ENCODE measurements around the gene MICAL2.

Gene MICAL2

DNA sequence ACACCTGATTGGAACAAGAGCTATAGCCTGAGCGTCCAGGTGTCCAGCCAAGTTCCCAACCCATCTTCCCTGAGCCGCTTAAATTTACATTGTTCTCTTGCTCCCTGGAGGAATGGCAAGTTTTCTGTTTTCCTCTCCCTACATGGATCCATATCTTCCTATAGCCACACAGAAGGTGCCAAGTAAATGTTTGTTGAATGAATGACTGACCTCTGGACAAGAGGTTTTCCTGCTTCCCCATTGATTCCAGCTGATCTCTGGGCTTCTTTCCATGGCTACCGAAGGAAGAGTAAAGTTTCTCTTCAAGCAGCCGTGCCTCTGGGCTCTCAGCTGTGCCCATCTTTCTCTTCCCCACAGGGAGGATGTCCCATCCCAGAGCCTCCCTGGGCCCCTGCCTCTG is 107.5 kb downstream of the MICAL2 start:
- TF ChIP-seq Cebpa-rat (IDR thresholded peaks at IDR 0.05), result no peak
- H3K4me1 ChIP-seq, result peaks cover 76% of the 10 kb centered on the region
- H4K20me1 ChIP-seq, result no peaks in the 10 kb centered on the region
- H3K27me3 ChIP-seq, result no peaks in the 10 kb centered on the region
- no peaks in the 10 kb centered on the region for H3K36me3 ChIP-seq
- no peaks in the 10 kb centered on the region for H3K9me3 ChIP-seq
- H3K27ac ChIP-seq, result no peak overlapping the region
- no peak overlapping the region for H3K4me3 ChIP-seq
- H3K9ac ChIP-seq, result no peak overlapping the region
- H3K4me2 ChIP-seq, result peak overlapping the region; percentile 81

- Histone ChIP-seq H3K4me3 (no peak overlapping the region), H3K36me3 (no peaks in the 10 kb centered on the region), H3K4me2 (no peak overlapping the region), H3K27ac (no peak overlapping the region), H3K27me3 (no peaks in the 10 kb centered on the region), H3K9ac (no peak overlapping the region), H3K9me3 (no peaks in the 10 kb centered on the region), H3K4me1 (peaks cover 86% of the 10 kb centered on the region), H4K20me1 (no peaks in the 10 kb centered on the region)
- no peak for TF ChIP-seq Cebpa-rat (IDR thresholded peaks at IDR 0.05)
Measured at GRCh38 chr11:12218909-12219308, 108.5 kb downstream of the MICAL2 start.

DNA sequence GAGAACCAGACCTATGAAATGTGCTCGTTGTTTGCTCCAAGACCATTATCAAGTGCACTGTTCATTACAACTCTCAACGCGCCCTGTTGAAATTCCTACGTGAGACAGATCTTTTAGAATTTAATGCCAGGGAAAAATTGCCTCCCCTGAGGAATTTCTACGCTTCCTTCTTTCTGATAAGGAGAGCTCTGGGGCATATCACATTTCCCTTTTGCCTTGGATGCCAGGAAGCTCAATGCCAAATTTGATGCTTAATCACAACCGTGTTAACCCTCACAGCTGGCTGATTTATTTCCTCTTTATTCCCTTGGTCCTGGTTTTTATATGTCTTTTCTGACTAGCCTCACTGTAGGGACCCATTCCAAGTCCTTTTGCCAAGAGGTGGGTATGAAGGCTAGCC is 109.4 kb downstream of the MICAL2 start:
- Histone ChIP-seq H3K36me3 (no peaks in the 10 kb centered on the region), H3K9me3 (no peaks in the 10 kb centered on the region), H3K4me3 (no peak overlapping the region), H3K27ac (no peak overlapping the region), H4K20me1 (no peaks in the 10 kb centered on the region), H3K27me3 (no peaks in the 10 kb centered on the region), H3K9ac (no peak overlapping the region), H3K4me1 (peaks cover 88% of the 10 kb centered on the region), H3K4me2 (peak overlapping the region; percentile 42)
- TF ChIP-seq Cebpa-rat (IDR thresholded peaks at IDR 0.05), result no peak

DNA sequence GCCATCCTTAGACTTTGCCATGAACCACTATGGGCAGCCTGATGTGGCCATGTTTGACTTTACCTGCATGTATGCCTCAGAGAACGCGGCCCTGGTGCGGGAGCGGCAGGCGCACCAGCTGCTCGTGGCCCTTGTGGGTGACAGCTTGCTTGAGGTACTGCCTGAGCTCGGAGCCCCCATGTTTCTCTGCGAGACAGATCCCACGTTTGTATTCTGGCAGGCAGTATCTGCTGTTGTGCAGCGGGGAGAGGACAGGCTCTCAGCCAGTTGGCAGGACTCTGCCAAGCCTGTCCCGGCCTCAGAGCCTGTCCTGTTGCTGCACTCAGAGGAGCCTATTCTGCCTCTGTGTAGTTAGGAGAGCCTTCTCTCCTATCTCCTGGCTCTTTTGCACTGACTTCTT is 109.9 kb downstream of the MICAL2 start:
- TF ChIP-seq Cebpa-rat (IDR thresholded peaks at IDR 0.05), result no peak
- Histone ChIP-seq H3K4me2 (peak overlapping the region; percentile 42), H3K27ac (no peak overlapping the region), H3K36me3 (no peaks in the 10 kb centered on the region), H3K4me3 (no peak overlapping the region), H3K27me3 (no peaks in the 10 kb centered on the region), H3K9me3 (no peaks in the 10 kb centered on the region), H3K4me1 (peaks cover 88% of the 10 kb centered on the region), H3K9ac (no peak overlapping the region), H4K20me1 (no peaks in the 10 kb centered on the region)

DNA sequence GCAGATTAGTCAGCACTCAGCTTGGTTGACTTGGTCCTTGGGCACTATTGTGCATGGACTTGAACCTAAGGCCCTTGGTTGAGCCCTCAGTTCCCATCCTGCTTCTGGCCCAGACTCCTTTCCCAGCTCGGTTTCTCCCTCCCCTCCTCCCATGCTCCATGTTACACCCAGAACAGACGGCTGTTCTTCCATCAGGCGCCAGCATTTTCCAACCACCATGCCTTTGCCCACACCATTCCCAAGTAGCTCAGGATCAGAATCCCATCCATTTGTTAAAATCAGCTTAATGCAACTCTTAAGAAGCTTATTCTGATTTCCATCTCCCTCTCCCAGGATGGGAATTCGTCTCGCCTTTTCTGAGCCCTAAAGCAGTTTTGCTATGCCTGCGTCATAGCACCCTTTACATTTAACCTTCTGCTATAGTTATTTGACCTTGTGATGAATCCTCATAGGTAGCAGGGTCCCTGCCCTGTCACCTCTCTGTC is 110.7 kb downstream of the MICAL2 start:
- Histone ChIP-seq H3K9me3 (no peaks in the 10 kb centered on the region), H3K27ac (no peak overlapping the region), H4K20me1 (no peaks in the 10 kb centered on the region), H3K4me2 (peak overlapping the region; percentile 93; the same call in 1 of the 2 replicates), H3K27me3 (no peaks in the 10 kb centered on the region), H3K9ac (no peak overlapping the region), H3K4me3 (no peak overlapping the region), H3K4me1 (peaks cover 88% of the 10 kb centered on the region), H3K36me3 (no peaks in the 10 kb centered on the region)
- TF ChIP-seq Cebpa-rat (IDR thresholded peaks at IDR 0.05), result no peak

DNA sequence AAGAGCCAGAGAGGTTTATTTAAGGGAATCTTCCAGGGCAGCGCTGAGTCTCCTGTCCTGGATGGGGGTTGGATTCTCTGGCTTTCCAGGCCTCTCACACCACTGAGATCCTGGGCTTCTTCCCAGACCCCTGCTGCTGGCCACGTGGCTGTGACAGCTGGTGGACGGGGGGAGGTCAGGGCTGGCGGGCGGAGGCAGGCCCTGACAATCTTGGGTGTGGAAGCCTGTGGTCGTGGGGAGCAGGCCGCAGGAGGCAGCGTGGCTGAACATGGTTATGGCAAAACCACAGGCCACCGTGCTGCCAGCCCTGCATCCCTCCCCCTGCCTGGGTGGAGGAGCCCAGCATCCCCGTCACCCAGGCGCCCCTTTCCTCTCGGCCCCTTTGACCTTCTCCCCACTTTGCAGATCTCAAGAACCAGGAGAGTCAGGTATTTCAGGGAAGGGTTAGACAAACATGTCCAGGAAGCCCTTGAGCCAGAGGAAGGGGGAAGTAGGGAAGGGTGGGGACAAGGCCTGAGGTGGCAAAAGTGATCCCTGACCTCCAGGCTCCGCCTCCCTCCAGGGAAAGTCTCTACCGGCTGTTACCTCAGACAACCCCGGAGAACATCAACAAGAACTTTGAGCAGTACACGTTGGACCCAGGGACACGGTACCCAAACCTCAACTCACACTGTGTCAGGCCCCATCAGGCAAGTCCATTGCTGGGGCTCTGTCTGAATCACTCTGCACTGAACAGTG is 111.8 kb downstream of the MICAL2 start:
- H3K4me3 ChIP-seq, result no peak overlapping the region
- no peak for TF ChIP-seq Cebpa-rat (IDR thresholded peaks at IDR 0.05)
- H3K27ac ChIP-seq, result 0 out of 2 replicates have a peak overlapping the region, but pooled peaks have one; percentile 18
- no peaks in the 10 kb centered on the region for H4K20me1 ChIP-seq
- H3K9me3 ChIP-seq, result no peaks in the 10 kb centered on the region
- H3K27me3 ChIP-seq, result no peaks in the 10 kb centered on the region
- H3K4me1 ChIP-seq, result peaks cover 79% of the 10 kb centered on the region
- no peak overlapping the region for H3K9ac ChIP-seq
- H3K36me3 ChIP-seq, result no peaks in the 10 kb centered on the region
- peak overlapping the region; percentile 93 for H3K4me2 ChIP-seq

- Histone ChIP-seq H3K9me3 (no peaks in the 10 kb centered on the region), H3K27me3 (no peaks in the 10 kb centered on the region), H3K9ac (peak overlapping the region; percentile 54), H3K4me1 (peaks cover 67% of the 10 kb centered on the region), H3K4me3 (peak overlapping the region; percentile 23; the same call in 1 of the 2 replicates), H3K27ac (peak overlapping the region; percentile 67), H3K36me3 (no peaks in the 10 kb centered on the region), H3K4me2 (peak overlapping the region; percentile 93), H4K20me1 (no peaks in the 10 kb centered on the region)
- TF ChIP-seq Cebpa-rat (IDR thresholded peaks at IDR 0.05), result no peak
Measured at GRCh38 chr11:12223771-12224536, 113.6 kb downstream of the MICAL2 start.

DNA sequence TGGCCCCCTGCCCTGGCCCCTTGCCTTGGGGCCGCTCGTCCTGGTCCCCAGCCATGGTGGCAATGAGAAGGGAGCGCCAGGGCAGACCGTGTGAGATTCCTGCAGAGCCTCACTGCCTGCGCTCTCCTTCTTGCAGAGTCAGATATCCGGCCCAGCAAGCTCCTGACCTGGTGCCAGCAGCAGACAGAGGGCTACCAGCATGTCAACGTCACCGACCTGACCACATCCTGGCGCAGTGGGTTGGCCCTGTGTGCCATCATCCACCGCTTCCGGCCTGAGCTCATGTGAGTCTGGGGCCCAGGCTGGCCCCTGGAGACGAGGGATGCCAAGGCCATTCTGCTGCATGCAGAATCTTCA is 114.1 kb downstream of the MICAL2 start:
- no peak for TF ChIP-seq Cebpa-rat (IDR thresholded peaks at IDR 0.05)
- H3K36me3 ChIP-seq, result no peaks in the 10 kb centered on the region
- H3K27me3 ChIP-seq, result no peaks in the 10 kb centered on the region
- H3K4me2 ChIP-seq, result peak overlapping the region; percentile 93
- peak overlapping the region; percentile 23; the same call in 1 of the 2 replicates for H3K4me3 ChIP-seq
- peaks cover 63% of the 10 kb centered on the region for H3K4me1 ChIP-seq
- H4K20me1 ChIP-seq, result no peaks in the 10 kb centered on the region
- peak overlapping the region; percentile 54 for H3K9ac ChIP-seq
- peak overlapping the region; percentile 67 for H3K27ac ChIP-seq
- H3K9me3 ChIP-seq, result no peaks in the 10 kb centered on the region

DNA sequence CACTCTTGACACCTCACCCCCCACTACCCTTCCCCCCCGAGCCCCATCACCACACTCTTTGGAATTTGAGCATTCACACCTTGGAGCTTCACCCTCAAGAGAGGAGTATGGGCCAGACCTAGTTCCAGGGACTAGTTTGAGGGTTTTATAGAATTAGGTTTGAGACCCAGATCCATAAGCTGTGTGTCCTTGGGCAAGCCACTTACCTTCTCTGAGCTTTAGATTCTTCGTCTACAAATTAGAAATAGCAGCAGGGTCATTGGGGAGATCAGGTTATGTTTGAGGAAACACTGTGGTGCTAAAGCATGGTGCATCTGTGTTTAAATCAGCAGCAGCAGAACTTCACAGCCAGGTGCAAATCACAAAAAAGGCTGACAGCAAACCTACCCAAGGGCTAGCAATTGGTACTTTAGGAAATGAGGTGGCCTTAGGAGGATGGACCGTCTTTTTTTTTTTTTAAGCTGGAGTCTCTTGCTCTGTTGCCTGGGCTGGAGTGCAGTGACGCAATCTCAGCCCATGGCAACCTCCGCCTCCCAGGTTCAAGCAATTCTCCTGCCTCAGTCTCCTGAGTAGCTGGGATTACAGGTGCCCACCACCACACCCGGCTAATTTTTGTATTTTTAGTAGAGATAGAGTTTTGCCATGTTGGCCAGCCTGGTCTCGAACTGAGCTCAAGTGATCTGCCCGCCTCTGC is 114.8 kb downstream of the MICAL2 start:
- H3K27ac ChIP-seq, result no peak overlapping the region
- H3K27me3 ChIP-seq, result no peaks in the 10 kb centered on the region
- H3K4me2 ChIP-seq, result peak overlapping the region; percentile 93
- no peaks in the 10 kb centered on the region for H3K9me3 ChIP-seq
- no peaks in the 10 kb centered on the region for H3K36me3 ChIP-seq
- no peaks in the 10 kb centered on the region for H4K20me1 ChIP-seq
- 0 out of 2 replicates have a peak, but pooled peaks have one; percentile 46 for TF ChIP-seq Cebpa-rat (IDR thresholded peaks at IDR 0.05)
- H3K4me3 ChIP-seq, result no peak overlapping the region
- H3K9ac ChIP-seq, result no peak overlapping the region
- peaks cover 56% of the 10 kb centered on the region for H3K4me1 ChIP-seq

All from BLaER1 (cell line).